Activated T-helper 9 cell treated with anti-CD3 and anti-CD28 coated beads, Interleukin-2, amount 50 U/mL, for 16 hours (primary cell): ENCODE data around the gene CARD18.

Experiments
- DNase-seq: peaks from one replicate; pipeline ENCODE4 v3.0.0-alpha.2; 2020; ENCODE audit warnings: low read depth

The CARD18 gene, protein sequence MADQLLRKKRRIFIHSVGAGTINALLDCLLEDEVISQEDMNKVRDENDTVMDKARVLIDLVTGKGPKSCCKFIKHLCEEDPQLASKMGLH

DNA sequence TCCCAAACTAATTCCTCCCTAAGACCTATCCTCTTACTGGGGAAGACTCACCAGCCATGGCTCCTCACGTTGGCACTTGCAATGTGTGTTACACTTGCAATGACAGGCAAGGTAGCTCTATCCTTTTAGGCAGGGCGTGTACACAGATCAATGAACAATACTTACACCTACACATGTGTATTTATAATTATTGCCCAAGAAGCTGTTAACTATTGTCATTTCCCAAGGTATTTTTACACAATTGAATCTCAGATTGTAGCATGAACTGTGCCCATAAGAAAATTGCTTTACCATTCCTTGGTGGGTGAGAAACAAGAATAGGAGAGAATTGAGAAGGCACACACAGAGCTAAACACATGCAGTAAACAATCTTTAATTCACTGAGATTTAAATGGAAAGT is at the start of gene CARD18:
Gene CARD18 (minus strand): TSS at position 101 of the 400 bp plus-strand sequence. CDS start 43 bp downstream, at position 58.
- DNase-seq, result no peak

DNA sequence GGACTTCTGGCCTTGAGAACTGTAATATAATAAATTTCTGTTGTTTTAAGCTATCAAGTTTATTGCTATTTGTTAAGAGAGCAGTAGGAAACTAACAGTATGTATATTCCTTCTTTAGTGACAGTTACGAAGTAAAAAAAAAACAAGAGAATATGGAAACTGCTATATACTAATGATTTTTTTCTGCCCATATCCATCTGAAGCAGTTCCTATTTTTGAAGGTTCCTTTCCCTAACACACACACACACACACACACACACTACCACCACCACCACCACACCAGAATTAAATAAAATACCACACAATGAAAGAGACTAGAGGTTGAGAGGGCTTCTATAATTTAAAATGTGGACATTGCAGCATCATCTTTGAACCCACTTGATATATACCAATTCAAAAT is 44.4 kb upstream of the CARD18 start:
- no peak for DNase-seq

DNA sequence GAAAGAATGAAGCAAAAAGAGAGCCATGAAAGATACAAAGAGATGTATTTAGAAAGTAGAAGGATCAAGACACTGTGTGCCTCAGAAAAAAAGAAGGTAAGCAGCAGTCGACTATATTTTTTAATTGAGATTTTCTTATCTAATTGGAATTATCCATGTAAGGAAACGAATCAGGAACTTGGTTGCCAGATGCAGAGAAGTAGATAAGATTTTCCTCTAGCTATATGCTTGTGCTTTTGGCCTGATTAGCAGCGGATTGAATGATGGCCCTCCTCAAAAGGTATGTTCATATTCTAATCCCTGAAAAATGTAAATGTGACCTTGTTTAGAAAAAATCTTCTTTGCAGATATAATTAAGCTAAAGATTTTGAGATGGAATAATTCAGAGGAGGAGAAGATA is 43.9 kb upstream of the CARD18 start:
- DNase-seq, result no peak

DNA sequence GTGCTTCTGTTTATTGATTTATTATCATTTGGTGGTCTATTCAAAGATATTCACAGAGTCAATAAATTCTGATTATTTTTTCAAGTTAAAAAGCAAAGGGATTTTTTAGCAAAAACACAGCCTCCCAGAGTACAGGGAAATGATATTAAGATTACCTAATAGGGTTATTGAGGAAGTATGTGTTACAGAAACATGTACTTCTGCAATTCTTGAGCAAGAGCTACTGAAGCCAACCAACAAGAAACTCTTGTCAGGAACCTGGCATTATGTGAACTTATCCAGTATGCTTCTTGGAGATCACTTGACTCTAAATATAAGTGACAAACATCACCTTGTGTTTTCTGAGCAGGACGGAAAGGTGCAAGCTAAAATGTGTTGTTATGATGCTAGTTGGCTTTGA is 42.0 kb upstream of the CARD18 start:
- no peak for DNase-seq

DNA sequence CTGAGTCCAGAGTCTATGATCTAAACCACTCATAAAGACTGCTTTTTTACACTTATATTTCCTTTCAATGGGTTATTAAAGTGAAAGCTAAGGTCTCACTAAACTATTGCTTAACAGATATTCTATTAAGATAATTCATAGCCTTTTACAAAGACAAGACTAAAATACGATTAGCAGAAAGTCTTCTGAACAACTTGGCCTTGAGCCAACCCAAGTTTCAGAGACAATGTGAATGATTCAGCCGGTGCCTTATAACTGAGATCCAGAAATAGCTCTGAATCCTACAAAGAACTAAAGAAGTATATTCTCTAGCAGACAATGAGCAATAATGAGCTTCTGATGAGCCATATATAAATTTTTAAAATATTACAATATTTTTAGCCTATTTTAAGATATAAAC is 41.5 kb upstream of the CARD18 start:
- no peak for DNase-seq

DNA sequence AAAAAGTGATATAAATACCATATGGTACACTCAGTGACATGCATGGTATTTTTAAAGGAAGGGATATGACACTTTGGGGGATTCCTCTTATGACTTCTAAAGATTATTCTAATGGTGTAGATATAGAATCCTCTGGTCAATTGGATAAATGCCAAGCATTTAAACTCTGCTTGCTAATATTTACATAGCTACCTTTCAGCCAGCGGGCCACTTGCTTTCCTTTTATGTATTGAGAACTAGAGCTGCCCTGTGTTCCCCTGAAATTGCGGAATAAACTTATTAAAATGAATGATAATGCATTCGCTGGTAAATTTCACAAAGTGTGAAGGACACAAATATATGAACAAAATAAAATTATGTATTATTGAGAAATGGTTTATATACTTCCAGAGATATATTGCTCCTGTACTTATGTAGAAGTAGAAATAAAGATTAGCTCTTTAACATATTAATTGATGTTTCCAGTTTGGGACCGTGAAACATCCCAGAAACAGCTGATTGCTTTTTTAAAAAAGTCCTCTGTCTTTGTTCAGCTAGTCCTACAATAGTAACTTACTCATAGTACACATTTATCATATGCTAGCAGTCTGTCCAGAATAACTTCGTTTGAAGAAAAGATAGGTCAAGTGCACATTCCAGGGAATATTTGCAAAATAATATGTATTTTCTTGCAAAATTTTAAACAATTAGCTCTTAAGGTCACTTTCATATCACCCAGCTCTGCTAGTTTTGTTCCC is 40.1 kb upstream of the CARD18 start:
- no peak for DNase-seq

DNA sequence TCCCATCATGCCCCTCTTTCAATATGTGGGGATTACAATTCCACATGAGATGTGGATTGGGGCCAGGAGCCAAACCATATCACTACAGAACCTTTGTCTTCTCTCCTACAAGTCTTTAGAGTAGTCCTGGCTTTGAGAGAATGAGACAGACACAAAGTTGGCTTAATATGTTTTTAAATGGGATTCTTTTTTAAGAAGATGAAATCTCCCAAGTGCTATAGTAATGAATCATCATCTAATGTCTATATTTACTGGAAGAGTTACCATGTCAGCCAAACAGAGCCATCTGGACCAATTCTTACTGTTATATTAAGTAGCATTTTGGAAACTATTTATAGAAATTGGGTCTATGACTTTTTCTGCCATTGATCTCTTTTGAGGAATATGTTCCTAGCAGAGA is 38.1 kb upstream of the CARD18 start:
- no peak for DNase-seq

DNA sequence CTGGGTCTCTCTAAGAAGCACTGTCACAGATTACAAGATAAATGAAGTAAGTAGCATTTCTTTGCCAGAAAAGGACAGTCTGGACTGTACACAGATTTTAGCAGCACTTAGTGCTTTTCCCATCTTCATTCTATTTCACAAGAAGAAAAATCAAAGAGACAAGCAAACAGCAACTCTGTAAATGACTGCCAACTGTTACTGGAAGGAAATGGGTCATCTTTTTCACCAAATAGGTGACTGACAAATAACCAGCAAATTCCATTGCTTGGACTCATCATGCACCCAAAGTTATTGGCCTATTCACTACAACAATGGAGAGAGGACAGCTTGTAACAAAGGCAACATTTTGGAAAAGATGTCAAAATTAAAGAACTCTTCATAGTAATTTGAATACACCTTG is 28.9 kb upstream of the CARD18 start:
- no peak for DNase-seq

DNA sequence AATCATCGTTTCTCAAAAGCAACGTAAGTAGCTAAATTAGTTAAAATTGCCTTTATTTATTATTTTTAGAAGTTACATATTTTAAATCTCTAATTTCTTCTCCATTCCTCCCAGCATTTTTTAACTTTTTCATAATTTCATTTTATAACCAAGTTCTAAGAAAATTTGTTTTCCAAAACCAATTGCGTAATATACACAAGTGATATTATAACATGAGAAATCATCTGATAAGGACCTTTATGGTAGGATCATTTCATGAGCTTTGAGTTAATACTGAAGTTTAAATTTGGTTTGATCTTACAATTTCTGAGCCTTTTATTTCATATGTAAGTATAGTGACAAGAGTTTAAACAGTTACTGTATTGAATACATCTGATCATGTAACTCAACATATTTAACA is 27.7 kb upstream of the CARD18 start:
- no peak for DNase-seq

DNA sequence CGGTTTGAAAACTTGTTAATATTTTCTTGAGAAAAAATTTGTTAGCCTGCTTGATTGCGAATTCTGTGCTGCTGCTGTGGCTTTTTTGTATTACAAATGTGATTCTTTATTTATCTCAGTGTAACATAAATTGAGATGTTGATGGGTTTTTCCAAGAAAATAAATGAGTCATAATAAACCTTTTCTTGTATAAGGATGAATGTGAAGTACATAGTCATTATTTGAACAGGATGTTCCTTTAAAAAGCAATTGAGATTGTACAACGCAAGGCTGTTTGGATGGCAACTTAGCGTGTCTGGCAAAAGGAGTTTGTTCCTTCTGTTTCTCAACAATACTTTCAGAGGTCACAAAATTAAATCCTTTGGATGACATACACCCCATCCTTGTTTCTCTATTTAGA is 24.6 kb upstream of the CARD18 start:
- no peak for DNase-seq

DNA sequence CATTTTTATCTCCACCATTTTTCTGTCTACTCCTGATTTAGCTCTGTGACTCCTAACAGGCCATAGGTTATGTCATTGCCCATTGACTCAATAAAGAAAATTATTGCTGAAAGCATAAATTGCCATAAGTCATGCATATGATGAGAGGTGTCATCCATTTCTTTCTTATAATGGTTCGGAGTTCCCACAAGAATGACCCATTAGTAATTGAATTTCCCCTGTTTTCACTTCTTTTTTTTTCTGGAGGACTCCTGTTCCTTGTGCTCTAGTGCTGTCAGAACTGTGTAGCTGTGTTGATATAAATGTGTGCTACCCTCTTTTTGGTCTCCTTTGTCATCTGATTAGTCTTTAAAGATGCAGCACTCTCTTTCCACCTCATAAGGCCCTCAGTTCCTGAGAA is 22.9 kb upstream of the CARD18 start:
- no peak for DNase-seq

DNA sequence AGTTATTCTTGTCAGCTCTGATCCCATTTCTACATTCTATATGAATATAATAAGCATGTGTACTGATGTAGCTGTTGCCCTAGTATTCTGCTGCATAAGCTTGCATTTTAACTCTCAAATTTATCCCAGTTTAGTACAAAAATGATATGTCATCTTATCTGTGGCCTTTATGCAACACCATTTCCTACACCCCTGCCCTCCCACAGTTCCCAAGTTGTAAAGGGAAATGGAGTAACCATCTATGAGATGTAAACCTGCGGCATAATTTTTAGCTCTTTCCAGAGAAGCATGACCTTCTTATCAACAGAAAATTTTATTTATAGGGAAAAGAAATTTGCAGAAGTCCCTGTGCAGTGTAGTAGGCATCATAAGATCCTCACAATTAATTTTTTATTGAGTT is 18.9 kb upstream of the CARD18 start:
- no peak for DNase-seq

DNA sequence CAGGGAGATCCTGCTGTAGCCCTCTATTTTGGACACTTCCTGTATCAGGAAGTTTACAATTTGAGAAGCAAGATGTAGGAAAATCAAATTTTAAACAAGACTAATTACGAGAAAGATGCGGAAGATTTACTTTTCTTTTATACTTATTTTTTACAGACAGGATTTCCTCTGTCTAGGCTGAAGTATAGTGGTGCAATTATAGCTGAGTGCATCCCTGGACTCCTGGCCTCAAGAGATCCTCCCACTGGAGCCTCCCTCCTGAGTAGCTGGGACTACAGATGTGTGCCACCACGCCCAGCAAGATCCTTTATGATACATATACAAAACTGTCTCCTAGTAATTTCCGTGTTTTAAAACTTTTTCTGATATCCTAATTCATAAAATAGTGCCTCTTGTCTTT is 17.2 kb upstream of the CARD18 start:
- no peak for DNase-seq

DNA sequence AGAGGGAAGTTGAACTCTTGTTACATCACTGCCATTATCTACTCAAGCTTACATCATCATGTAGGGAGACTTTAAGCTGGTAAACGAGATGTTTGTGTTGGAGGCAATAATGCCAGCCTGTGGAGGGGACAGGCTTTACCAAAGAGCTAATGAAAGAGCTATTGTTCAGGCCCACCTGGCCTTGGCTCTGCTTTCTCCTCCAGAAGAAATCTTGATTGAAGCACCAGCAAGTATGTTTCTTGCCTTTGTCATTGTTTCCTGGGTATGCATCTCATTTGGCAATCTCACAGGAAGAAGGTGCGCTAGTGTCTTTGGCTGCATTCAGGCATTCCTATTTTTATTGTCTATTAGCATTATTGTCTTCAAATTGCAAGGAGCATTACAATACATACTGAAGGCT is 16.7 kb upstream of the CARD18 start:
- DNase-seq, result no peak

DNA sequence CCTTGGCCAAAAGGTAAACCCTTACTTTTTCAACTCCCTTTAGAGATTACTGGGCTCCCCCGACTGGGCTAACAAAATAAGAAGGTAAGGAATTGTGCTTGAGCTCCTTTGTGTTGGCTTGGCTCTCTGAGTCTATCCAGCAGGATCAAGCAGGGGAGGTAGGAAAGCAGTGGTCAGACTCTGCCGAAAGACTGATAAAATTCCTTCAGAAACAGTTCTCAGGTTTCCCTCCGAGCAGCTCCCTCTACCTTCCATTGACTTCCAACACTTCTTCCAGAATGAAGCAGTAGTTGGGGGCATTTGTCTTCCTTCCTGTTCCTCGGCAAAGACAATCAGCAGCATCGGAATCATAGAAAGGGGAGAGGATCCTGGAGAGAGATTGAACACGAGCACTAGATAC is 16.1 kb upstream of the CARD18 start:
- no peak for DNase-seq

DNA sequence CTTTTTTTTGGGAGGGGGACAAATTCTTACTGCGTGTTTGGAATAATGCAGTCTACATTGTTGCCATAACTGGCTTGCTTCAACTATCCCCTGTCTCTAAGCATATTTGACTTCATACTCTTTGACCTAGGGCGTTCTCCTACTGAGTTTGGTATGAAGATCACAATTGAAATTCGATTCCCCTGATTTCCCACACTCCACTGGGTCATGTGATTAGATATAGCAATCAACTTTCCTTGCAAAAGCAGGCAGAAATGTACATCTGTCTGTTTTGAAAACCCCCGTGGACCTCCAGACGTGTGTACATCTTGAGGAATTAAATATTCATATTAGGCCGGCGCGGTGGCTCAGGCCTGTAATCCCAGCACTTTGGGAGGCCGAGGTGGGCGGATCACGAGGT is 13.8 kb upstream of the CARD18 start:
- DNase-seq, result no peak

DNA sequence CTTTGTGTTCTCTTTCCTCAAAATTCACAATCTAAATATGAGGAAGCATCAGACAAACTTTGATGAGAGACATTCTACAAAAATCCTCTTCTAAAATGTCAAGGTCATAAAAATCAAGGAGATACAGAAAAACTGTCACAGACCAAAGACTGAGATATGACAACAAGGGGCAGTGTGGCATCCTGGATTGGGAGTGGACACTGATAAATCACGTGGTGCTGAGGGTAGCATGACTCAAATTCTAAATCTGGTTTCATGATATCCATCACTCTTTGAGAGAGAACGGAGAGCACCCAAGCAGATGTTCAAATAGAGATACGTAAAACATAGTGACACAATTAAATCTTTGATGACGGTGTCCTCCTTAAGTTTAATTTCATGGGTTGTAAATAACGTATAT is 13.0 kb upstream of the CARD18 start:
- no peak for DNase-seq

DNA sequence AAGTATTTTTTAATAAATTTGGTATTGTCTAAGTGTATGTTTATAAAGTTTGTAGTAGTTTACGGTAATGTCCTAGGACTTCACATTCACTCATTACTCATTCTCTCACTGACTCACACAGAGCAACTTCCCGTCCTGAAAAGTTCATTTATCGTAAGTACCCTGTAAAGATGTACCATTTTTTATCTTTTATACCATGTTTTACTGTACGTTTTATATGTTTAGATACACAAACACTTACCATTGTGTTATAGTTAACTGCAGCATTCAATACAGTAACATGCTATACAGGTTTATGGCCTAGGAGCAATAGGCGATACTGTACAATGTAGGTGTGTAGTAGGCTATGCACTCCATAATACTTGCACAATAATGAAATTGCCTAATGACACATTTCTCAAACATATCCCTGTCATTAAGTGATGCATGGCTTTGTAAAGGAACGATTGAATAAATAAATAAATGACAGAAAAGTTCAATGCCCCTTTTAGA is 12.5 kb upstream of the CARD18 start:
- no peak for DNase-seq

DNA sequence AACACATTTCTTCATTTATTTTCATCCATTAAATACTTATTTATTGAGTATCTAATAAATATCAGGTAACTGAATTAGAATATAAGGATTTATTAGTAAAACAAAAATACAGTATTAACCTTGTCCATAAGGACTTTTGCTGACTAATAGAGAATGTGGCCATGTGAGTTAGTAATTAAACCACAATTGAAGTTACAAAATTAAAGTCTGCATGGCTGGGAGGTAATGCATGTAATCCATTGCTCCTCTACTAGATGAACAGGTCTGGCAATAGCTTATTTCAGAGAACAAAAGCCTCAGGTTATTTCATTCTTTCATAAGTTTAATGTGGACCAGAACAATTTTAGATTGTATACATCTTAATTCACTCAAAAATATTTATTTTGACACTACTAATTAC is 9.9 kb upstream of the CARD18 start:
- no peak for DNase-seq

DNA sequence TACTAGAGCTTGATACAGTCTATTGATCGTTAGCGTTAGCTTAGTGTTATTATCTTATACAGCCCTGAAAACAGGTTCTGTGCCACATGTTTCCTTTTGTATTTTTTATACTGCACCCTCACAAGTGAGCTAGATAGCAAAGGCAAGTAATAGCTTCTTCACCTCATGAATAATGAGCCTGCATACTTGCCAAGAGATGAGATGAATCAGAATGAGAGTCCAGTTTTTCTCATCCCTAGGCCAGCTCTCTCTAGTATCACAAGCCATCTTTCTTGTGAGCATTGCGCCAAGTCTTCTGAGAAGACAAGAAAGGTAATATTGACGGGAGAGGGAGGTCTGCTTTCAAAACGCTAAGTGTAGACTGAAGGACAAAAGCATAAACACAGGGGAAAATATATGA is 8.7 kb upstream of the CARD18 start:
- DNase-seq, result no peak

DNA sequence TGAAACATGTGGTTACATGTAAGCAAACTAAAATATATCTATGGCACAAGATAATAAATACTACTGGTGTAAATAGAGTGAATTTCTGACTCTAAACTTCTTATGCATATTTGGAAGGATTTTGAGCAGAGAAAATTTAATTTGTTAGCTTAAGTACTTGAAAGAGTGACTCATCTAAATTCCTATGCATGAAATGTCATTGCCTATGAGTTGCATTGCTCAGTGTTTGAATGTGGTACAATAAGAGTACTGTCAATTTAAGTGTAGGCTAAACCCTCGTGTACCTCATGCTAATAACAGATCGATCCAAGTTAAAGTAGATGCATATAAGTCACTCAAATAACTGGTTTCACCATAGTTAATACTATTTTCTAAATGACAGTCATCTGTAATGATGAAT is 5.3 kb upstream of the CARD18 start:
- no peak for DNase-seq

DNA sequence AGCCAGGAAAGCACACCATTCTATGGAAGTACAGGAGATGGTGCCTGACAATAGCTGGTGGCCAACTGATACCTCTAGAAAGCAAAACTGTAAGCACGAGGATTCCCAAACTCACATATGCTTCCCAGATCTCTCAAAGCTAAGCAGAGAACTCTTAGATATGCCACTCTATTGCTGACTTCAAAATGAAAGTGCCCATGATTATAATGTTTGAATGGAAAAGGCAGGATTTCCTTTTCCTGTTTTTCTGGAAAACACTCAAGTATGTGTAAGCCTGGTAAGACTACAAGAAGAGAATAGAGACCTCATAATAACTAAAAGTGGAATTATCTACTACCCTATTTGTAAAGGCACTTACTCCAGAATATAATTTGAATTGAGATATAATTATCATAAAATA is 2.6 kb upstream of the CARD18 start:
- no peak for DNase-seq

DNA sequence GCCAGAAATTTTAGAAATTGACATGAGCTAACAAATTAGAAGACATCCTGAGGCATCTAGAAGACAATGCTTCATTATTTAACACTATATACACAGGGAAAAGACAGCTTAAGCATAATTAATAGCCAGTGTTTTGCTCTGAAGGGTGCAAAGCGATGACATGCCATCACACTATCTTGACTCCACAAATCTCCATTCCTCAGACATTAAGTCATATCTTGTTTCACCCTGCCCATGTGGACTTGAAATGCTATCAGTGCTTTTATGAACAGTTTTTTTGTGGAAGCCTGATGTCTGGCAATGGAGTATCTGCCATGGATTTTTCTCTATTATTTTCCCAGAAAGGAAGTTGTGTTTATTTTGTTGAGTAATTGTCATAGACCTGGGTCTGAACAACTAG is 2.3 kb downstream of the CARD18 start:
- no peak for DNase-seq

DNA sequence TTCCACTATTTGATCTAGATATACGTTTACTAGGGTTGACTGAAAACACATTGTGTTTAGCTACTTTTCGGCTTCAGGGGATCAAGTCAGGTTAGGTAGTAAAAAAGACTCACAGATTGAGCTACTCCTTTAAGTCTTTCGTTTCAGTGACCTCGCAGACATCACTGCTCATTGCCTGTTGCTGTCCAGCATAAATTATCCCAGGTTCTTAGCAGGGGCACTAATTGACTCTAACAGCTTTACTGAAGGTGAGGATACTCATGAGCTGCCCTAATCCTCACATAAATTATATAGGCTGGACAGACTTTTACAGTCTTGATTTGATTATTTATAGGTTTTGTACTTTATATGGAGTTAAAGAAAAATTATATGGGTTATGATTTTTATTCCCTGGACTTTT is 3.7 kb downstream of the CARD18 start:
- no peak for DNase-seq
